GM15510 (cell line): ENCODE measurements around the gene MAMDC4.

Experiments used
- POLR2A ChIP-seq: IDR thresholded peaks from 3 replicates; pipeline ENCODE4 v1.6.1; 2011; ENCODE audit warnings: borderline replicate concordance; ENCODE audit not compliant: insufficient read length; ENCODE audit errors: extremely low read depth

MAMDC4 gene

DNA sequence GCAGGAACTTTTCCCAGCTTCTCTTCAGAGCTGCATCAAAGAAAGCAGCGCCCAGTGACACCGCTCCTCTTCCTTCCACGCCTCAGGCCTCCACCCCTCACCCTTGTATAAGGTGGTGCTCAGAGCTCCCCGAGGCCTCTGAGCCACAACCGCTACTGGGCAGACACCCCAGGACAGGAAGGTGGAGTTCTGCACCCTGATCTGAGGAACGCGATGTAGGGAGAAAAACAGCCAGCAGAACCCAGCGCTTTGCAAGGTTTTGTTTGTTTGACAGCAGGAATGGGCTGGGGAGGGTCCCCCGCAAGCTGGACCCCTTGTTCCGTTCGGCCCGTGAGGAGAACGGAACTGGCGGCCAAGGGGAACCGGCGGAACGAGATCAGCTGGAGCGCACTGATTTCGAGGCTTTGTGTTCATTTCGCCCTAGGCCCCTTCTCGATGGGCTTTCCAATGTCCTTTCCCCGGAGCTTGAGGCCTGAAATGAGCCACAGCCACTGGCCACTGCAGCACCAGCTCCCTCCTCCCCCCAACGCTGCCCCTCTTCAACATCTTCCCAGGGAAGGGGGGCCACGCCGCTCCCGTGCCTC lies 9.8 kb downstream of the MAMDC4 start:
- TF ChIP-seq POLR2A: no peak

GRCh38 chr9:136862849-136863622 lies 10.9 kb downstream of the MAMDC4 start:
- no peak for TF ChIP-seq POLR2A

GRCh38 chr9:136863623-136864273 lies 11.6 kb downstream of the MAMDC4 start:
- TF ChIP-seq POLR2A: no peak

GRCh38 chr9:136865041-136865767 lies 13.1 kb downstream of the MAMDC4 start:
- TF ChIP-seq POLR2A: no peak

GRCh38 chr9:136865768-136866103 lies 13.6 kb downstream of the MAMDC4 start:
- TF ChIP-seq POLR2A: no peak

DNA sequence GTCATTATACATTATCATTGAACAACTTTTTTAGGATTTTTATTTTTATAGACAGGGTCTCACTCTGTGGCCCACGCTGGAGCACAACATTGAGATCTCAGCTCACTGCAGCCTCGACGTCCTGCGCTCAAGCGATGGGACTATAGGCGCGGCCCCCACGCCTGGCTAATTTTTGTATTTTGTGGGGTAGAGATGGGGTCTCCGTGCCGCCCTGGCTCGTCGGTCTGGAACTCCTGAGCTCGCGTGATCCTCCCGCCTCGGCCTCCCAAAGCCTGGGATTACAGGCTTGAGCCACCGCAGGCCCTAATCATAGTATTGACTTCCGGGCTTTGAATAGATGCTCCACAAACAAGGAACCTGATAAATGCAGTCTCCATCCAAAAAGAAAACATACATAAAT lies 15.3 kb downstream of the MAMDC4 start:
- TF ChIP-seq POLR2A: no peak

- TF ChIP-seq POLR2A: no peak
Measured at GRCh38 chr9:136867917-136868316, 15.8 kb downstream of the MAMDC4 start.

- TF ChIP-seq POLR2A: peak; percentile 16
Measured at GRCh38 chr9:136868644-136869043, 16.5 kb downstream of the MAMDC4 start.

GRCh38 chr9:136875155-136875554 lies 23.0 kb downstream of the MAMDC4 start:
- no peak for TF ChIP-seq POLR2A

GRCh38 chr9:136876476-136876875 lies 24.3 kb downstream of the MAMDC4 start:
- no peak for TF ChIP-seq POLR2A

GRCh38 chr9:136880651-136881050 lies 28.5 kb downstream of the MAMDC4 start:
- TF ChIP-seq POLR2A: no peak

GRCh38 chr9:136881691-136882108 lies 29.6 kb downstream of the MAMDC4 start:
- TF ChIP-seq POLR2A: no peak

DNA sequence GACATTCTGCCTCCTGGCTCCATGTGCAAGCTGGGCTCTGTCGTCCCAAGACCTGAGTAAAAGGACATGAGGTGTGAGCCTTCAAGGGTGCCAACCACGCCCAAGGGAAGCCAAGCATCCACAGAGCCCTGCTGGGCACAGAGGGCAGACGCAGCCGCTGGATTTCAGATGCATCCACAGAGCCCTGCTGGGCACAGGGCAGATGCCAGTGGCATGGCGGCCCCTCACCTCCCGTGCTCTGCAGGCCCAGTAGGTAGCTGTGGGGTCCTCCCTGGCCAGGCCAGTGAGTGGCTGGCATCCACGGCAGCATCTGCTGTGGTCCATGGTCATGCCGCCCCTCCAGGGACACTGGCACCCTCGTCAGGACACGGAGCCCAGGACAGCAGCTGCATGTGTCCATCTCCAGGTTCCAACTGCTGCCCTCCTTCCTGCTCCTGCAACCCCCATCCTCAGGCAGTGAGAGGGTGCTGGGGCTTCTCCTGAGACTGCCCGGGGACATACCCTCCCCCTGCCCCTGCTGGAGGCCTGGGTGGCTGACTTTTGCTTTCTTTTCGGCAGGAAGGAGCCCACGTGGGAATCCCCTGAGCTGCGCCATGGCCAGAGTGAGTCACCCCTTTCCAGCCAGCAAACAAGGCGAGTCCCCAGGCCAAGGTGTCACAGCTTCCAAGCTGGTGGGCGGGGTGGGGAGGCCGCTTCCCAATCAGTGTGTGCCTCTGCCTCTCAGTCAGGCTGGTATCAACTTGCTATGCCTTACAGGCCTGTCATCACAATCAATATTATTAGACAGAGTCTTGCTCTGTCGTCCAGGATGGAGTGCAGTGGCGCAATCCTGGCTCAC lies 30.2 kb downstream of the MAMDC4 start:
- peak; percentile 45 for TF ChIP-seq POLR2A

- TF ChIP-seq POLR2A: peak; percentile 97
Measured at GRCh38 chr9:136885950-136886578, 33.9 kb downstream of the MAMDC4 start, which contains the start of gene TRAF2. TSS of gene TRAF2 (plus strand) at chr9:136886516. CDS start at chr9:136898741, 12,225 bp downstream.
